Mesothelial cell of epicardium (in vitro differentiated cells): ENCODE measurements around the gene PITPNC1. TPM values are rescaled to one million over a fixed set of nuclear protein-coding genes. Genes with fewer than 3 reads are reported as not detected.

Experiments used
- DNase-seq, 2 experiments: peaks; one replicate each; pipeline ENCODE4 v3.0.0; 2021; ENCODE audit warnings: low spot score in 2 of 2; ENCODE audit not compliant: unreplicated experiment in 2 of 2
- H3K27ac Mint-ChIP-seq: 2 replicates; pipeline ENCODE4 v1.8.0; 2021; ENCODE audit warnings: mixed read lengths
- H3K27me3 Mint-ChIP-seq: 2 replicates; pipeline ENCODE4 v1.8.0; 2021; ENCODE audit warnings: low read depth, mixed read lengths
- H3K36me3 Mint-ChIP-seq: 2 replicates; pipeline ENCODE4 v1.8.0; 2021; ENCODE audit warnings: mixed read lengths
- H3K4me1 Mint-ChIP-seq: 2 replicates; pipeline ENCODE4 v1.8.0; 2021; ENCODE audit warnings: mixed read lengths
- H3K4me3 Mint-ChIP-seq: 2 replicates; pipeline ENCODE4 v1.8.0; 2021; ENCODE audit warnings: mild to moderate bottlenecking, moderate library complexity, mixed read lengths
- H3K9me3 Mint-ChIP-seq: 2 replicates; pipeline ENCODE4 v1.8.0; 2021; ENCODE audit warnings: mixed read lengths
- CTCF ChIP-seq: fragments of 200-600 bp; sonication (generic); IDR thresholded peaks from one replicate; pipeline ENCODE4 v1.5.0; 2021; ENCODE audit warnings: antibody characterized with exemption; ENCODE audit not compliant: unreplicated experiment
- total RNA-seq: library from RNA; stranded (reverse); gene quantifications from 3 replicates; pipeline ENCODE4 v1.2.1, GENCODE V29; 2021

PITPNC1 gene
- total RNA-seq, 1 donor from 2014 or later = 19.9 TPM

- Mint-ChIP-seq H3K27ac (peak overlapping the region; percentile 19), H3K27me3 (no peaks in the 10 kb centered on the region), H3K9me3 (no peaks in the 10 kb centered on the region), H3K4me1 (peaks cover 25% of the 10 kb centered on the region), H3K36me3 (no peaks in the 10 kb centered on the region), H3K4me3 (no peak overlapping the region)
- no peak for DNase-seq
- no peak for TF ChIP-seq CTCF
Observed at GRCh38 chr17:67441052-67441895, 64.2 kb downstream of the PITPNC1 start.

- TF ChIP-seq CTCF = no peak
- H3K4me1 Mint-ChIP-seq = peaks cover 25% of the 10 kb centered on the region
- no peak overlapping the region for H3K27ac Mint-ChIP-seq
- no peak overlapping the region for H3K4me3 Mint-ChIP-seq
- H3K27me3 Mint-ChIP-seq = no peaks in the 10 kb centered on the region
- no peak for DNase-seq
- no peaks in the 10 kb centered on the region for H3K9me3 Mint-ChIP-seq
- H3K36me3 Mint-ChIP-seq = no peaks in the 10 kb centered on the region
Observed at GRCh38 chr17:67441896-67442219, 64.8 kb downstream of the PITPNC1 start.

- no peaks in the 10 kb centered on the region for H3K27me3 Mint-ChIP-seq
- H3K4me1 Mint-ChIP-seq = peaks cover 25% of the 10 kb centered on the region
- no peaks in the 10 kb centered on the region for H3K9me3 Mint-ChIP-seq
- no peak for DNase-seq
- peak overlapping the region; percentile 75 for H3K27ac Mint-ChIP-seq
- no peaks in the 10 kb centered on the region for H3K36me3 Mint-ChIP-seq
- H3K4me3 Mint-ChIP-seq = no peak overlapping the region
- TF ChIP-seq CTCF = no peak
Observed at GRCh38 chr17:67442787-67443624, 65.9 kb downstream of the PITPNC1 start.

GRCh38 chr17:67443931-67444595 is 67.0 kb downstream of the PITPNC1 start:
- Mint-ChIP-seq H3K27me3 (no peaks in the 10 kb centered on the region), H3K4me1 (peaks cover 27% of the 10 kb centered on the region), H3K27ac (peak overlapping the region; percentile 75), H3K36me3 (no peaks in the 10 kb centered on the region), H3K4me3 (no peak overlapping the region), H3K9me3 (no peaks in the 10 kb centered on the region)
- TF ChIP-seq CTCF = no peak
- no peak for DNase-seq

GRCh38 chr17:67448449-67448848 is 71.4 kb downstream of the PITPNC1 start:
- Mint-ChIP-seq H3K9me3 (peaks cover 2% of the 10 kb centered on the region), H3K27ac (no peak overlapping the region), H3K27me3 (no peaks in the 10 kb centered on the region), H3K4me3 (no peak overlapping the region), H3K4me1 (peaks cover 13% of the 10 kb centered on the region), H3K36me3 (no peaks in the 10 kb centered on the region)
- DNase-seq = no peak
- no peak for TF ChIP-seq CTCF
